NCI-H82 treated with DMSO at 0.1 percent for 48 hours (cell line): Measurements from ENCODE around the gene EYA2.

ENCODE experiments used
- DNase-seq: peaks from one replicate; lab custom pipeline; 2025; ENCODE audit not compliant: unreplicated experiment; lab: John Stamatoyannopoulos, UW

Gene EYA2

DNA sequence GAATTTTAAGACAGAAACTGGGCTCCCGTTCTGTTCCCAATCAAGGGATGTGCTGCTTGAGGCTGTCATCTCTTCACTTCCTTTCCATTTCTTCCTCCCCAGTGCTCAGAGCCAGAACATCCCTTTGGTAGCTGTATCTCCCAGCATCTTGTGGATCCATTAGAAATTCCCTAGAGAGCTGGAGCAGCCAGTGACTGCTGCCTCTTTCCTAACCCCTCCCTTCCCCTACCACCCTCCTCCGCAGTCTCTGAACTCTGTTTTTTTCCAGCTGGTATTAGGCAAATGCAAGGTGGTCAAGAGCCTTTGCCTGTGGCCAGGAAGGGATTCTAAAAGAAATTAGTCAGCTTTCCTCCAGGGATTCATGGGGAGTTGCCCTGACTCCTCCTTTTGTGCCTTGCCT is 208.0 kb downstream of the EYA2 start:
- DNase-seq, result no peak

- no peak for DNase-seq
Measured at GRCh38 chr20:47106786-47107185, 212.1 kb downstream of the EYA2 start.

DNA sequence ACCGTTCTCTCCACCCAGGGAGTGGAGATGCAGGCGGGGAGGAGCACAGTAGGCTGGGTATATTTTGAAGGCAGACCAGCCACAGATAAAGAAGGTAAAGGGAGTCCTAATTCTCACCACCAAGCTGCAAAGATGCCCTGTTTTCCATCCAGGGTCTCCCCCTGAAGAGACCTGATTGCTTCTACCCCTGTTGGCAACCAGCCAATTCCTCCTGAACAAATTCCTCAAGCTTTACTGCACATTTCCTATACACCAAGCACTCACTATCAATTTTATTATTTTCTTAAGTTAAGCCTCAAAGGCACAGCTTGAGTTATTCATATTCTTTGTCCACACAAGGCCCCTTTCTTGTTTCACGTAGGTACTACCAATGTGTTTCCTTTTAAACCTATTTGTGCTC is 214.4 kb downstream of the EYA2 start:
- DNase-seq, result no peak

GRCh38 chr20:47110819-47111218 is 216.2 kb downstream of the EYA2 start:
- DNase-seq, result no peak

- no peak for DNase-seq
Measured at GRCh38 chr20:47111576-47111975, 216.9 kb downstream of the EYA2 start.

- no peak for DNase-seq
Measured at GRCh38 chr20:47113362-47114109, 218.9 kb downstream of the EYA2 start.

DNA sequence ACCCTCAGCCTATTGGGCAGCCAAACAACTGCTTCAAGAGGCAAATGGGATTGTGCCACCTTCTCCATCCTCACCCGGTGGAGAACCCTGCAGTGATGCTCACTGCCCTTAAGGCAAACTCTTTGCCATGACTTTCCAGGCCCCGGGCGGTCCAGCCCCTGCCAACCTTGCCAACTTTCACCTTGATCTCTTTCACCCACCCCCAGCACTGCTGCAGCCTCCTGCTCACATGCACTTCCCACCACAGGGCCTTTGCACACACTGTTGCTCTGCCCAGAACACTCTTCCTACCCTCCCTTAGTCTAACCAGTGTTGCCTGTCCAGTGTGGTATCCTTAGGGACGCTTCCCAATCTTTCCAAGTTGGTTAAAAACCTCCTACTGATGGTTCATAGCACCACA is 221.1 kb downstream of the EYA2 start:
- no peak for DNase-seq

DNA sequence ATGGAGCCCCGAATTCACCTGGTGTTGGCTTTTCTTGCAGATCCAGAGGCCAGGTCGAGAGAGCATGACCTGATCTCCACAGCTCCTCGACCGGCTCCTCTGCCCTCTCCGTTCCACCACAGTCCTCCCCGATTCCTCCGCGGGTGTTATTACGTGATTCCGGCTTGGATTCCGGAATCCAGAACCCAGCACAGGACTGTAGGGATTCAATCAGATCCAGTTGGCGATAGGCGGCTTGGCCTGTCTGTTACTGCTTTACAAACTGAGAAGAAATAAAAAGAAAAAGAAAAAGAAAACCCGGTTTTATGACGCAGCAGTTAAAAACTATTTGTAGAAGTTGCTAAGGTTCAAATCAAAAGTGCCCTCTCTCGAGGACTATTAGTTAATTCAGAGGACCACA is 222.7 kb downstream of the EYA2 start:
- DNase-seq, result no peak

DNA sequence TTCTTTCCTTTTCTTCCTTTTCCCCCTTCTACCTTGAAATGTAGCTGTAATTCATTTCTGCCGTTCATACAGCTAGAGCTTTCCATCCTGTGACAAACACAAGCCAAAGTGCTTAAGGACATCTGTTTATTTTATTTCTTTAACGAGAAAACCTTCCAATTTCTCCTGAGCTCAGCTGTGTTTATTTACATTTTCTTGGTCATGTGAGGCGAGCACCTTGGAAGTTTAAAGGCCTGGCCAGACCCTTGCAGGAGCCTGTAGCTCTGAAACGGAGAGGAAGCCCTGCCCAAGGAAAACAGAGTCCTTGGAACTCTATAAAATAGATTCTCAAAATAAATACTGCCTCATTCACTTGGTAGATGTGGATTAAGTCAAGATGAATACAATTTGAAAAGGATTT is 223.1 kb downstream of the EYA2 start:
- no peak for DNase-seq

GRCh38 chr20:47118206-47118605 is 223.6 kb downstream of the EYA2 start:
- DNase-seq, result no peak

DNA sequence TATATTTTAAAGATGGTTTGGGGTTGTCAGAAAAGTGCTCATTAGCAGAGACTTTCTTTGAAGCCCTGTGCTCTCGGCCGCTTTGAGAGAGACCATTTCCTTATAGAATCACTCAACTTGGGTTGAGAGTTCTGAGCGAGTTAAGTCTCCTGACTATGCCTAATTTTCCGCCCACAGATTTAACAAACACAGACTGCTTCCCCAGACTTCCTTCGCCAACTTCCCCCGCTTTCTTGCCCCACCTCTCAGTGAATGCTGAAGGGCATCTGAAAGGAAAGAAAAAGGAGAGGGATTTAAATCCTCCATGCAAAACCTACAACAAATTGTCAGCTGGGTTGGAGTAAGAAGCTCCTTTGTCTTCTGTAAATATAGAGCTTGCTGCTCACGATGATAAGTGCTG is 224.0 kb downstream of the EYA2 start:
- no peak for DNase-seq

GRCh38 chr20:47120346-47120936 is 225.8 kb downstream of the EYA2 start:
- no peak for DNase-seq

DNA sequence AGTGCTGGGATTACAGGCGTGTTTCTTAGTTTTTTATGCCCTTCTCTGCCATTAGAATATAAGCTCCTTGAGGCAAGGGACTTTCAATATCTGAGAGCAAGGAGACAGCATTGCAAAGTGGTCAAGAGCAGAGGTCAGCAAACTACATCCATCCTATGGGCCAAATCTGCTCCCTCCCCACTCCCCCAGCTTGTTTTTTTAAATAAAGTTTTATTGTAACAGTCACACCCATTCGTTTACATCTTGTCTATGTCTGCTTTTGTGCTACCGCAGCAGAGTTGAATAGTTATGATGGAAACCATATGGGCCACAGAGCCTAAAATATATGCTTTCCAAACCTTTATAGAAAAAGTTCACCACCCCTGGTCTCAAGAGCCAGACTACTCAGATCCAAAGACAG is 227.9 kb downstream of the EYA2 start:
- no peak for DNase-seq

DNA sequence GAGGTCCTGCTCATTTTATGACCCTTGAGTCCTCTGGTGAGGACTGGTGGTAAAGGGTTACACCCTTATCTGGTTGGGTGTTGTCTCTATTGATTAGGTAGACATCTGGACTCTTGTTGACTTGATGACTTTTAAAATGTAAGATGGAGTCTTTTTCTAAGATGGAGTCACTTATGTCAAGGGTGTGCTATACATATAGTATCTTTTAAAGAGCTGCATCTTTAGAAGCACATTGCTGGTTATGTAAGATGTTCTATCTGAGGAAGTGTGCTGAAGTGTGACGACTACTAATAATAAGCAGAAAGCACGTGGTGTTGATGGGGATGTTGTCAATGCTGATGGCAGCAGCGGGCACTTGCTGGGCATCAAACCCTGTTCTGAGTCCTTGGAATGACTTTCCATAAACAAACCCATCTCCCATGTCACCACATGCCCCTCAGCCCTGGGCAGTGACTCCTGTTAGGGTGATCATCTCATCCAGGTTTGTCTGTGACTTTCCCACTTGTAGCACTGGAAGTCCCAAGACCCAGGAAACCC is 229.6 kb downstream of the EYA2 start:
- no peak for DNase-seq

DNA sequence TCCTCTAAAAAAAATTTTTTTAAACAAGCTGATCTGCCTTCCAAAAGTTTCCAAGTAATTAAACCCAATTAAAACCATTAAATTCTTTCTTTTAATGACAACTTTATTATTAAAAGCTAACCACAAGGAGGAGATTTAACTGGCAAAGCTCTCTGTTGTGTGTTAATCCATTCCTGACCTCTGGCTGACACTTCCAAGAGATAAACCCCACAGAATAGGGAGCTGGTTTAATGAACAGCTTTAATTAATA is 230.8 kb downstream of the EYA2 start:
- peak; percentile 86 for DNase-seq

- no peak for DNase-seq
Measured at GRCh38 chr20:47125758-47126591, 231.3 kb downstream of the EYA2 start.

GRCh38 chr20:47126709-47127108 is 232.1 kb downstream of the EYA2 start:
- DNase-seq, result no peak

GRCh38 chr20:47127546-47127945 is 232.9 kb downstream of the EYA2 start:
- no peak for DNase-seq

DNA sequence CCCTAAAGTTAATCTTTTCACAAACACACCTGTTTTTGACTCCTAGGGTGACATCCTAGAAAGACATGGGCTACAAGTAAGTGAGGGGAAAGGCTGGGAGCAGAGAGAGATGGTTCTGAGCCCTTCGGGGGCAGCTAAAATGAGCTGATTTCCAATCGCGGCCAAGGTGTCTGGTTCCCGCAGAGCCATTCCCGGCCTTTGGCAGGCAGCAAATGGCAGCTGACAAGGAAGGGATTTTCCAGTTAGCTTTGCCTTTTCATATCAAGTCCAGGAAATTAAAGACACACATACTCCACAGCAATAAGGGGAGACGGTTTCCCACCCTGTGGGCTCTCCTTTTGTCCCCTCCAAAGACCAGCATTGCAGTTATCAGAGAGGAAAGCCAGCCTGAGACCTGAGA is 233.4 kb downstream of the EYA2 start:
- no peak for DNase-seq

- no peak for DNase-seq
Measured at GRCh38 chr20:47129306-47129705, 234.7 kb downstream of the EYA2 start.

- DNase-seq, result no peak
Measured at GRCh38 chr20:47133809-47134456, 239.3 kb downstream of the EYA2 start.

GRCh38 chr20:47136782-47137181 is 242.1 kb downstream of the EYA2 start:
- no peak for DNase-seq
